Measurements from ENCODE around the gene DIO3.

DNA sequence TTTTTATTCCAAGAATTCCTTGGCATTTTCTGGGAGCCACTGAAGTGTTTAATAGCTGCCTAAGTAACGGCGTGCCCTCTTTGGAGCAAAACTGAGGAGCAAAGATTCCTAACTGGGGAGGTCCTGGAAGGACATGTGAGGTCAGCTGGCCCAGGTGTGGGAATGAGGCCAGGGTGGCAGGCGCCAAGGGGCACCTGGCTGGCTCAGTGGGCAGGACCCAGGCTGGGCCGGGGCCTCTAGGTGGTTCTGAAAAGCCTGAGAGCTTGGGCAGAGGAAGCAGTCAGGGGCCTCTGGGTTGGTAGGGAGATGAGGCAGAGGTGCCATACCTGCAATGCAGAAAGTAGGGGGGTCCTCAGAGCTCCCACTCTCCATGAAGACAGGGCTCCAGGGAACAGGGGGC lies 27.1 kb upstream of the DIO3 start:
- no peak for TF ChIP-seq ZNF274 (IDR thresholded peaks at IDR 0.05; ENCODE audit: low read depth, low read length)
- no peak for TF ChIP-seq YY1 (IDR thresholded peaks at IDR 0.05; ENCODE audit: insufficient read depth, insufficient read length)
- no peak for TF ChIP-seq SUZ12 (IDR thresholded peaks at IDR 0.05; ENCODE audit: extremely low read depth, insufficient read depth, insufficient read length)
